SU-DHL-6 (cell line): ENCODE measurements around the gene ARL13B.
"Not testable (repeated sequence)": the region's sequence is repeated elsewhere in the genome, so short reads cannot be mapped to it uniquely, and the experiment has no call there.

Experiments
- H2AFZ ChIP-seq: fragments of 200-600 bp; sonication (generic); 2 replicates; pipeline ENCODE4 v1.6.1; 2014; ENCODE audit warnings: low read depth, mild to moderate bottlenecking, moderate library complexity, mixed read lengths, antibody characterized with exemption, low read length; ENCODE audit not compliant: severe bottlenecking
- H3F3A ChIP-seq: fragments of 200-600 bp; shearing (Covaris generic); 2 replicates; pipeline ENCODE4 v1.6.0; 2016; ENCODE audit warnings: antibody characterized with exemption, mild to moderate bottlenecking; ENCODE audit not compliant: insufficient read depth
- H3K27ac ChIP-seq: fragments of 200-600 bp; sonication (generic); 2 replicates; pipeline ENCODE4 v1.5.1; 2016; ENCODE audit warnings: low read depth, mild to moderate bottlenecking, low read length, moderate library complexity, mixed read lengths
- H3K27me3 ChIP-seq: fragments of 200-600 bp; sonication (generic), shearing (Covaris generic); 2 replicates; pipeline ENCODE4 v1.6.0; 2014; ENCODE audit warnings: mild to moderate bottlenecking, low read length
- H3K36me3 ChIP-seq: fragments of 200-600 bp; sonication (generic); 2 replicates; pipeline ENCODE4 v1.6.1; 2014; ENCODE audit warnings: mild to moderate bottlenecking, low read length, mixed read lengths
- H3K4me2 ChIP-seq: fragments of 300-600, 200-600 bp; shearing (Covaris generic), sonication (generic); 2 replicates; pipeline ENCODE4 v1.6.0; 2014; ENCODE audit warnings: low read length, low read depth, mild to moderate bottlenecking; ENCODE audit not compliant: poor library complexity, severe bottlenecking
- H3K4me3 ChIP-seq: fragments of 200-600 bp; sonication (generic); 2 replicates; pipeline ENCODE4 v1.5.1; 2014; ENCODE audit warnings: antibody characterized with exemption, low read length, mild to moderate bottlenecking, mixed read lengths; ENCODE audit not compliant: insufficient read depth, poor library complexity, severe bottlenecking
- H3K79me2 ChIP-seq: fragments of 200-600 bp; sonication (generic); 2 replicates; pipeline ENCODE4 v1.6.1; 2014; ENCODE audit warnings: mild to moderate bottlenecking, low read length, moderate library complexity; ENCODE audit not compliant: insufficient read depth
- H3K9ac ChIP-seq: fragments of 200-600 bp; sonication (generic); 2 replicates; pipeline ENCODE4 v1.7.0; 2014; ENCODE audit warnings: mild to moderate bottlenecking, low read length
- H3K9me2 ChIP-seq: fragments of 200-600 bp; sonication (generic); replicated peaks from 2 replicates; pipeline ENCODE4 v1.6.1; 2014; ENCODE audit warnings: low read length; ENCODE audit not compliant: insufficient read depth
- H3K9me3 ChIP-seq: fragments of 200-600 bp; sonication (generic); 2 replicates; pipeline ENCODE4 v1.6.1; 2014; ENCODE audit warnings: low read length, mixed read lengths; ENCODE audit not compliant: insufficient read depth
- H4K20me1 ChIP-seq: fragments of 200-600 bp; sonication (generic); 2 replicates; pipeline ENCODE4 v1.6.1; 2014; ENCODE audit warnings: low read depth, mild to moderate bottlenecking, antibody characterized with exemption, low read length, moderate library complexity, mixed read lengths
- CTCF ChIP-seq: fragments of 200-600 bp; sonication (generic); IDR thresholded peaks from one replicate; pipeline ENCODE4 v1.5.1; 2017; ENCODE audit warnings: antibody characterized with exemption, mild to moderate bottlenecking, low read length, moderate library complexity; ENCODE audit not compliant: insufficient read depth, poor library complexity, severe bottlenecking
- EZH2phosphoT487 ChIP-seq: fragments of 200-600 bp; sonication (generic), shearing (Covaris generic); conservative IDR thresholded peaks from 2 replicates; pipeline ENCODE4 v1.6.1; 2018; ENCODE audit warnings: mild to moderate bottlenecking, antibody characterized with exemption, low read length, moderate library complexity, mixed read lengths

ARL13B gene

GRCh38 chr3:93936549-93936948, 43.4 kb upstream of the ARL13B start:
- Histone ChIP-seq H3K9me2 (no peaks in the 10 kb centered on the region), H3K27ac (no peak overlapping the region), H3K79me2 (no peaks in the 10 kb centered on the region), H3K27me3 (no peaks in the 10 kb centered on the region), H3K4me2 (no peak overlapping the region), H2AFZ (no peak overlapping the region), H3K36me3 (no peaks in the 10 kb centered on the region), H3K4me3 (no peak overlapping the region), H4K20me1 (no peaks in the 10 kb centered on the region), H3K9ac (no peak overlapping the region), H3F3A (no peaks in the 10 kb centered on the region), H3K9me3 (no peaks in the 10 kb centered on the region)
- TF ChIP-seq CTCF: no peak
- TF ChIP-seq EZH2phosphoT487: no peak

- not testable (repeated sequence) for H3K4me2 ChIP-seq, H2AFZ ChIP-seq, H3K36me3 ChIP-seq, H3K9me2 ChIP-seq, H3K79me2 ChIP-seq, H3K4me3 ChIP-seq, H3K9ac ChIP-seq, H4K20me1 ChIP-seq, H3K27ac ChIP-seq, H3K9me3 ChIP-seq, H3F3A ChIP-seq, H3K27me3 ChIP-seq
Measured at GRCh38 chr3:93937485-93937884, 42.5 kb upstream of the ARL13B start.

- not testable (repeated sequence) for H4K20me1 ChIP-seq, H3K27ac ChIP-seq, H3F3A ChIP-seq, H2AFZ ChIP-seq, H3K4me2 ChIP-seq, H3K9me2 ChIP-seq, H3K79me2 ChIP-seq, H3K9me3 ChIP-seq, H3K27me3 ChIP-seq, H3K36me3 ChIP-seq, H3K4me3 ChIP-seq, H3K9ac ChIP-seq
Measured at GRCh38 chr3:93949958-93950357, 30.0 kb upstream of the ARL13B start.

- H3K27me3 ChIP-seq: no peaks in the 10 kb centered on the region
- no peak overlapping the region for H3K4me2 ChIP-seq
- H2AFZ ChIP-seq: no peak overlapping the region
Measured at GRCh38 chr3:93961026-93961425, 18.9 kb upstream of the ARL13B start.

More at GRCh38 chr3:93961026-93961425, 18.9 kb upstream of the ARL13B start:
- Histone ChIP-seq H3K9me3 (no peaks in the 10 kb centered on the region), H3K4me3 (no peak overlapping the region), H3K9me2 (no peaks in the 10 kb centered on the region), H3K36me3 (no peaks in the 10 kb centered on the region), H3K79me2 (no peaks in the 10 kb centered on the region), H3F3A (no peaks in the 10 kb centered on the region), H3K27ac (no peak overlapping the region), H4K20me1 (no peaks in the 10 kb centered on the region), H3K9ac (no peak overlapping the region)
- TF ChIP-seq CTCF (no peak), EZH2phosphoT487 (no peak)
